Testis (tissue), 2 donors: Measurements from ENCODE around the gene CRYL1.

Source experiments
- CTCF ChIP-seq, 3 experiments: fragments of 450-650 bp in 2 of 3; fragments of 200-600 bp in 1 of 3; sonication (generic) in 1 of 3; IDR thresholded peaks; one replicate each; pipeline ENCODE4 v1.5.1; 2016 to 2019; ENCODE audit warnings: antibody characterized with exemption in 3 of 3, mild to moderate bottlenecking in 2 of 3, moderate library complexity in 1 of 3
- POLR2A ChIP-seq: fragments of 450-650 bp; IDR thresholded peaks from one replicate; pipeline ENCODE4 v1.6.1; 2017; ENCODE audit warnings: antibody characterized with exemption, mild to moderate bottlenecking, moderate library complexity

- TF ChIP-seq POLR2A, result no peak
- TF ChIP-seq CTCF (IDR thresholded peaks at IDR 0.05), result no peak
Observed at GRCh38 chr13:20381401-20381800, 144.3 kb downstream of the CRYL1 start.
